ENCODE measurements around the gene CAP1.

The CAP1 gene

GRCh38 chr1:40120128-40120527 is 79.6 kb downstream of the CAP1 start:
- DNase-seq, result no peak
- Mint-ChIP-seq H3K9me3 (no peaks in the 10 kb centered on the region), H3K4me1 (no peaks in the 10 kb centered on the region), H3K27ac (no peak overlapping the region), H3K27me3 (ENCODE audit: low read depth, poor library complexity) (peaks cover 66% of the 10 kb centered on the region), H3K4me3 (no peak overlapping the region), H3K36me3 (ENCODE audit: low read depth) (no peaks in the 10 kb centered on the region)
- no peak for TF ChIP-seq CTCF (IDR thresholded peaks at IDR 0.05)

Data from nephron progenitor cell (in vitro differentiated cells).